Osteoblast (primary cell): Measurements from ENCODE around the gene RERG. TPM values are rescaled to one million over a fixed set of nuclear protein-coding genes. Genes with fewer than 3 reads are reported as not detected.

ENCODE experiments used
- DNase-seq: peaks from one replicate; pipeline ENCODE4 v3.0.0; 2011; ENCODE audit warnings: low spot score, mixed read lengths; ENCODE audit not compliant: insufficient read length; ENCODE audit errors: missing footprints
- H2AFZ ChIP-seq: 2 replicates; pipeline ENCODE4 v1.6.0; 2011; ENCODE audit warnings: mild to moderate bottlenecking, low read length
- H3K27ac ChIP-seq: 2 replicates; pipeline ENCODE4 v1.5.1; 2011; ENCODE audit warnings: mild to moderate bottlenecking, low read depth, low read length, moderate library complexity
- H3K27me3 ChIP-seq: 2 replicates; pipeline ENCODE4 v1.6.0; 2012; ENCODE audit warnings: mild to moderate bottlenecking, control low read depth, inconsistent platforms, low read length, moderate library complexity; ENCODE audit not compliant: insufficient read depth
- H3K36me3 ChIP-seq: 2 replicates; pipeline ENCODE4 v1.5.1; 2011; ENCODE audit warnings: mild to moderate bottlenecking, low read length, control low read depth, moderate library complexity; ENCODE audit not compliant: insufficient read depth
- H3K4me1 ChIP-seq: 2 replicates; pipeline ENCODE4 v1.5.1; 2011; ENCODE audit warnings: mild to moderate bottlenecking, low read length, control low read depth, moderate library complexity; ENCODE audit not compliant: insufficient read depth
- H3K4me2 ChIP-seq: 2 replicates; pipeline ENCODE4 v1.6.0; 2011; ENCODE audit warnings: mild to moderate bottlenecking, low read length; ENCODE audit not compliant: insufficient read depth
- H3K4me3 ChIP-seq: fragments of 200-600 bp; sonication (generic); 3 replicates; pipeline ENCODE4 v1.5.1; 2012; ENCODE audit warnings: mild to moderate bottlenecking, low read length, inconsistent platforms; ENCODE audit not compliant: insufficient read depth
- H3K79me2 ChIP-seq: 2 replicates; pipeline ENCODE4 v1.6.0; 2012; ENCODE audit warnings: mild to moderate bottlenecking, low read length, control low read depth, inconsistent platforms; ENCODE audit not compliant: insufficient read depth
- H3K9me3 ChIP-seq: 2 replicates; pipeline ENCODE4 v1.5.1; 2011; ENCODE audit warnings: low read depth, low read length, control low read depth
- H4K20me1 ChIP-seq: 2 replicates; pipeline ENCODE4 v1.6.0; 2012; ENCODE audit warnings: mild to moderate bottlenecking, low read length, control low read depth; ENCODE audit not compliant: insufficient read depth
- total RNA-seq: library from RNA; depleted of rRNA; stranded (reverse); fragments of >200 nt; gene quantifications from 2 replicates; pipeline ENCODE4 v1.2.3, GENCODE V29; 2012
- TF ChIP-seq, protein P1 (sequence below): IDR thresholded peaks from 2 replicates; pipeline ENCODE4 v1.5.1; 2011; ENCODE audit warnings: mild to moderate bottlenecking, low read depth, low read length, moderate library complexity; ENCODE audit errors: extremely low read depth

The RERG gene
- total RNA-seq, 1 donor: not detected

- Histone ChIP-seq H3K79me2 (no peaks in the 10 kb centered on the region), H2AFZ (no peak overlapping the region), H4K20me1 (no peaks in the 10 kb centered on the region), H3K4me3 (no peak overlapping the region), H3K27ac (peak overlapping the region; percentile 37), H3K4me1 (peaks cover 8% of the 10 kb centered on the region), H3K9me3 (no peaks in the 10 kb centered on the region), H3K4me2 (peak overlapping the region; percentile 4), H3K36me3 (no peaks in the 10 kb centered on the region), H3K27me3 (no peaks in the 10 kb centered on the region)
- no peak for DNase-seq
- TF ChIP-seq, protein P1, sequence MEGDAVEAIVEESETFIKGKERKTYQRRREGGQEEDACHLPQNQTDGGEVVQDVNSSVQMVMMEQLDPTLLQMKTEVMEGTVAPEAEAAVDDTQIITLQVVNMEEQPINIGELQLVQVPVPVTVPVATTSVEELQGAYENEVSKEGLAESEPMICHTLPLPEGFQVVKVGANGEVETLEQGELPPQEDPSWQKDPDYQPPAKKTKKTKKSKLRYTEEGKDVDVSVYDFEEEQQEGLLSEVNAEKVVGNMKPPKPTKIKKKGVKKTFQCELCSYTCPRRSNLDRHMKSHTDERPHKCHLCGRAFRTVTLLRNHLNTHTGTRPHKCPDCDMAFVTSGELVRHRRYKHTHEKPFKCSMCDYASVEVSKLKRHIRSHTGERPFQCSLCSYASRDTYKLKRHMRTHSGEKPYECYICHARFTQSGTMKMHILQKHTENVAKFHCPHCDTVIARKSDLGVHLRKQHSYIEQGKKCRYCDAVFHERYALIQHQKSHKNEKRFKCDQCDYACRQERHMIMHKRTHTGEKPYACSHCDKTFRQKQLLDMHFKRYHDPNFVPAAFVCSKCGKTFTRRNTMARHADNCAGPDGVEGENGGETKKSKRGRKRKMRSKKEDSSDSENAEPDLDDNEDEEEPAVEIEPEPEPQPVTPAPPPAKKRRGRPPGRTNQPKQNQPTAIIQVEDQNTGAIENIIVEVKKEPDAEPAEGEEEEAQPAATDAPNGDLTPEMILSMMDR: no peak
Observed at GRCh38 chr12:15208871-15209656, 12.2 kb downstream of the RERG start.

DNA sequence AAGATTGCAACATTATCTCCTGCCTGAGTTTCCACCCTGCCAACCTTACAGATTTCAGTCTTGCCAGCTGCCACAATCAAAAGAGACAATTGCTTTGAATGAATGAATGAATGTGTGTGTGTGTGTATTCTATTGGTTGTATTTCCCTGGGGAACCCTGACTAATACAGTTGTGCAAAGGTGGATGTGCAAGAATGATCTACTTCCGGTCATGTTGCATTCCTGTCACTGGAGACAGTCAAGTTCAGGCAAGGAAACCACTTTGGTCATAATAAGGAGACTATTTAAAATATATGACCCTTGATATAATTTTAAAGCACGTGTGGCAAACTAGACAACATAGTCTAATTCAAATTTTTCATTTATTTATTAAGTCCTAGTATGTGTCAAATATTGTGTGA lies 13.1 kb downstream of the RERG start:
- Histone ChIP-seq H3K4me2 (no peak overlapping the region), H2AFZ (no peak overlapping the region), H3K27ac (no peak overlapping the region), H3K9me3 (no peaks in the 10 kb centered on the region), H4K20me1 (no peaks in the 10 kb centered on the region), H3K4me3 (no peak overlapping the region), H3K79me2 (no peaks in the 10 kb centered on the region), H3K4me1 (peaks cover 8% of the 10 kb centered on the region), H3K27me3 (no peaks in the 10 kb centered on the region), H3K36me3 (no peaks in the 10 kb centered on the region)
- no peak for DNase-seq
- TF ChIP-seq, protein P1: peak; percentile 35

- Histone ChIP-seq H3K36me3 (no peaks in the 10 kb centered on the region), H3K4me3 (no peak overlapping the region), H3K4me2 (no peak overlapping the region), H3K9me3 (no peaks in the 10 kb centered on the region), H3K27ac (no peak overlapping the region), H3K27me3 (no peaks in the 10 kb centered on the region), H2AFZ (no peak overlapping the region), H4K20me1 (no peaks in the 10 kb centered on the region), H3K4me1 (peaks cover 8% of the 10 kb centered on the region), H3K79me2 (no peaks in the 10 kb centered on the region)
- TF ChIP-seq, protein P1: no peak
- no peak for DNase-seq
Observed at GRCh38 chr12:15206831-15207389, 14.3 kb downstream of the RERG start.

DNA sequence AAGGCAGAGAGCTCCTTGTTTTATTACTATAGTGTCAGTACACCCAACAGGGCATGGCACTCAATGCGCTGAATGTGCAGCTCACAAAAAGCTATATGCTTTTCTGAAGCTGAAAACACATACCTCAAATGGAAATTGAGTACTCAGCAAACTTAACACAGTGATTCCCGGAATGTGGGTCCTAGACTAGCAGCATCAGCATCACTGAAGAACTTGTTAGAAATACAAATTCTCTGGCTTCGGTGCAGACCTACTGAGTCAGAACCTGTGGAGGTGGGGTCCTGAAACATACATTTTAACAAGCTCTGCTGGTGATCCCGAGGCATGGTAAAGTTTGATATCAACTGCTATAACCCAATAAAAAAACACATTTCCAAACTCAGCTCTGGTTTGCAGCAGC lies 14.9 kb downstream of the RERG start:
- no peak for DNase-seq
- Histone ChIP-seq H3K27me3 (no peaks in the 10 kb centered on the region), H3K4me3 (no peak overlapping the region), H2AFZ (no peak overlapping the region), H3K9me3 (no peaks in the 10 kb centered on the region), H3K27ac (no peak overlapping the region), H4K20me1 (no peaks in the 10 kb centered on the region), H3K79me2 (no peaks in the 10 kb centered on the region), H3K36me3 (no peaks in the 10 kb centered on the region), H3K4me1 (peaks cover 8% of the 10 kb centered on the region), H3K4me2 (no peak overlapping the region)
- TF ChIP-seq, protein P1: no peak
